NCI-H2107 (cell line): ENCODE measurements around the gene WDR43.

Experiments used
- DNase-seq: peaks from one replicate; lab custom pipeline; 2025; lab: John Stamatoyannopoulos, UW

The WDR43 gene

GRCh38 chr2:28993206-28993960, 98.9 kb downstream of the WDR43 start:
- no peak for DNase-seq

- no peak for DNase-seq
Observed at GRCh38 chr2:28994074-28994473, 99.6 kb downstream of the WDR43 start.

- DNase-seq, result no peak
Observed at GRCh38 chr2:28994679-28995078, 100.2 kb downstream of the WDR43 start.

GRCh38 chr2:28995765-28996750, 101.6 kb downstream of the WDR43 start:
- DNase-seq, result no peak

GRCh38 chr2:28997237-28997846, 102.9 kb downstream of the WDR43 start:
- no peak for DNase-seq
